Hematopoietic multipotent progenitor cell (in vitro differentiated cells): Measurements from ENCODE around the gene CAPN10. TPM values are rescaled to one million over a fixed set of nuclear protein-coding genes. Genes with fewer than 3 reads are reported as not detected.

Source experiments
- DNase-seq, 3 donors: peaks; one replicate each; pipeline ENCODE4 v3.0.0-alpha.2; 2011 to 2015; ENCODE audit warnings: low read depth in 2 of 3, low spot score in 2 of 3
- total RNA-seq: library from RNA; depleted of rRNA; stranded (reverse); fragments of >200 nt; gene quantifications from one replicate; pipeline ENCODE4 v1.2.3, GENCODE V29; 2012

Gene CAPN10
- total RNA-seq, 1 donor = 36.6 TPM

- peak in 1 of 3 donors; percentile 46 for DNase-seq
Measured at GRCh38 chr2:240586919-240587800, 626 bp downstream of the CAPN10 start.

GRCh38 chr2:240588006-240588655, 1.6 kb downstream of the CAPN10 start:
- no peak for DNase-seq

GRCh38 chr2:240588669-240589068, 2.1 kb downstream of the CAPN10 start:
- DNase-seq = no peak

GRCh38 chr2:240589375-240589774, 2.8 kb downstream of the CAPN10 start:
- no peak for DNase-seq

GRCh38 chr2:240589850-240590525, 3.5 kb downstream of the CAPN10 start:
- no peak for DNase-seq

- DNase-seq = no peak
Measured at GRCh38 chr2:240590681-240591111, 4.2 kb downstream of the CAPN10 start.

GRCh38 chr2:240591226-240591625, 4.7 kb downstream of the CAPN10 start:
- DNase-seq = no peak

GRCh38 chr2:240591784-240592183, 5.2 kb downstream of the CAPN10 start:
- DNase-seq = no peak

GRCh38 chr2:240593026-240593702, 6.6 kb downstream of the CAPN10 start:
- no peak for DNase-seq

- no peak for DNase-seq
Measured at GRCh38 chr2:240593703-240594451, 7.3 kb downstream of the CAPN10 start.

GRCh38 chr2:240594511-240595380, 8.2 kb downstream of the CAPN10 start:
- no peak for DNase-seq

- DNase-seq = peak in 2 of 3 donors; percentile 24 to 75
Measured at GRCh38 chr2:240595381-240596079, 9.0 kb downstream of the CAPN10 start.

GRCh38 chr2:240596080-240596460, 9.5 kb downstream of the CAPN10 start:
- DNase-seq = no peak

GRCh38 chr2:240596491-240596931, 10.0 kb downstream of the CAPN10 start:
- no peak for DNase-seq

GRCh38 chr2:240597054-240597418, 10.5 kb downstream of the CAPN10 start:
- no peak for DNase-seq

GRCh38 chr2:240597419-240598181, 11.1 kb downstream of the CAPN10 start:
- no peak for DNase-seq

GRCh38 chr2:240598311-240598911, 11.9 kb downstream of the CAPN10 start:
- DNase-seq = no peak
